ENCODE results near the gene FNDC8.
"Not testable (repeated sequence)": the region's sequence is repeated elsewhere in the genome, so short reads cannot be mapped to it uniquely, and the experiment has no call there.

The FNDC8 gene

GRCh38 chr17:35087731-35088355, 33.6 kb upstream of the FNDC8 start:
- TF ChIP-seq YY1 (IDR thresholded peaks at IDR 0.05; ENCODE audit: insufficient read depth, insufficient read length) (no peak), SUZ12 (IDR thresholded peaks at IDR 0.05; ENCODE audit: extremely low read depth, insufficient read depth, insufficient read length) (no peak), ZNF274 (IDR thresholded peaks at IDR 0.05; ENCODE audit: low read depth, low read length) (no peak)
- H3K9ac ChIP-seq (ENCODE audit: insufficient read length, low read depth), result peak overlapping the region; percentile 83
- DNase-seq (ENCODE audit: low read depth, low spot score), result no peak
- no peaks in the 10 kb centered on the region for H3K9me3 ChIP-seq (ENCODE audit: insufficient read depth, low read length)
- peak overlapping the region; percentile 65 for H3K4me3 ChIP-seq (ENCODE audit: insufficient read length, low read depth)
- H3K4me1 ChIP-seq (ENCODE audit: insufficient read depth, insufficient read length), result peaks cover 3% of the 10 kb centered on the region
- H3K27me3 ChIP-seq (ENCODE audit: insufficient read depth, insufficient read length), result no peaks in the 10 kb centered on the region
- H3K36me3 ChIP-seq (ENCODE audit: insufficient read depth, insufficient read length, low read length), result no peaks in the 10 kb centered on the region

- H3K4me3 ChIP-seq (ENCODE audit: insufficient read length, low read depth), result peak overlapping the region; percentile 65
- H3K27me3 ChIP-seq (ENCODE audit: insufficient read depth, insufficient read length), result no peaks in the 10 kb centered on the region
- no peak for DNase-seq (ENCODE audit: low read depth, low spot score)
- H3K9me3 ChIP-seq (ENCODE audit: insufficient read depth, low read length), result no peaks in the 10 kb centered on the region
- TF ChIP-seq YY1 (IDR thresholded peaks at IDR 0.05; ENCODE audit: insufficient read depth, insufficient read length), result no peak
- TF ChIP-seq SUZ12 (IDR thresholded peaks at IDR 0.05; ENCODE audit: extremely low read depth, insufficient read depth, insufficient read length), result no peak
- TF ChIP-seq ZNF274 (IDR thresholded peaks at IDR 0.05; ENCODE audit: low read depth, low read length), result no peak
- peaks cover 3% of the 10 kb centered on the region for H3K4me1 ChIP-seq (ENCODE audit: insufficient read depth, insufficient read length)
- H3K36me3 ChIP-seq (ENCODE audit: insufficient read depth, insufficient read length, low read length), result no peaks in the 10 kb centered on the region
- peak overlapping the region; percentile 83 for H3K9ac ChIP-seq (ENCODE audit: insufficient read length, low read depth)
Measured at GRCh38 chr17:35088356-35088880, 33.0 kb upstream of the FNDC8 start.

- Histone ChIP-seq H3K9me3 (ENCODE audit: insufficient read depth, low read length) (no peaks in the 10 kb centered on the region), H3K4me1 (ENCODE audit: insufficient read depth, insufficient read length) (peaks cover 3% of the 10 kb centered on the region), H3K4me3 (ENCODE audit: insufficient read length, low read depth) (peak overlapping the region; percentile 65), H3K27me3 (ENCODE audit: insufficient read depth, insufficient read length) (no peaks in the 10 kb centered on the region), H3K36me3 (ENCODE audit: insufficient read depth, insufficient read length, low read length) (no peaks in the 10 kb centered on the region), H3K9ac (ENCODE audit: insufficient read length, low read depth) (peak overlapping the region; percentile 83)
- TF ChIP-seq ZNF274 (IDR thresholded peaks at IDR 0.05; ENCODE audit: low read depth, low read length) (no peak), YY1 (IDR thresholded peaks at IDR 0.05; ENCODE audit: insufficient read depth, insufficient read length) (no peak), SUZ12 (IDR thresholded peaks at IDR 0.05; ENCODE audit: extremely low read depth, insufficient read depth, insufficient read length) (no peak)
- peak; percentile 46 for DNase-seq (ENCODE audit: low read depth, low spot score)
Measured at GRCh38 chr17:35088881-35089585, 32.4 kb upstream of the FNDC8 start.

GRCh38 chr17:35089586-35090296, 31.7 kb upstream of the FNDC8 start:
- no peak for DNase-seq (ENCODE audit: low read depth, low spot score)
- H3K9ac ChIP-seq (ENCODE audit: insufficient read length, low read depth), result peak overlapping the region; percentile 58
- H3K4me3 ChIP-seq (ENCODE audit: insufficient read length, low read depth), result peak overlapping the region; percentile 28
- H3K36me3 ChIP-seq (ENCODE audit: insufficient read depth, insufficient read length, low read length), result no peaks in the 10 kb centered on the region
- TF ChIP-seq SUZ12 (IDR thresholded peaks at IDR 0.05; ENCODE audit: extremely low read depth, insufficient read depth, insufficient read length), result no peak
- no peaks in the 10 kb centered on the region for H3K27me3 ChIP-seq (ENCODE audit: insufficient read depth, insufficient read length)
- H3K9me3 ChIP-seq (ENCODE audit: insufficient read depth, low read length), result no peaks in the 10 kb centered on the region
- H3K4me1 ChIP-seq (ENCODE audit: insufficient read depth, insufficient read length), result peaks cover 3% of the 10 kb centered on the region

- not testable (repeated sequence) for H3K27me3 ChIP-seq (ENCODE audit: insufficient read depth, insufficient read length); H3K4me3 ChIP-seq (ENCODE audit: insufficient read length, low read depth); H3K36me3 ChIP-seq (ENCODE audit: insufficient read depth, insufficient read length, low read length); H3K4me1 ChIP-seq (ENCODE audit: insufficient read depth, insufficient read length); H3K9me3 ChIP-seq (ENCODE audit: insufficient read depth, low read length); H3K9ac ChIP-seq (ENCODE audit: insufficient read length, low read depth); DNase-seq (ENCODE audit: low read depth, low spot score)
Measured at GRCh38 chr17:35090707-35091106, 30.7 kb upstream of the FNDC8 start.

GRCh38 chr17:35094902-35095301, 26.5 kb upstream of the FNDC8 start:
- Histone ChIP-seq H3K9me3 (ENCODE audit: insufficient read depth, low read length) (no peaks in the 10 kb centered on the region), H3K36me3 (ENCODE audit: insufficient read depth, insufficient read length, low read length) (peaks cover 7% of the 10 kb centered on the region), H3K4me1 (ENCODE audit: insufficient read depth, insufficient read length) (no peaks in the 10 kb centered on the region), H3K27me3 (ENCODE audit: insufficient read depth, insufficient read length) (no peaks in the 10 kb centered on the region), H3K4me3 (ENCODE audit: insufficient read length, low read depth) (no peak overlapping the region), H3K9ac (ENCODE audit: insufficient read length, low read depth) (no peak overlapping the region)
- no peak for DNase-seq (ENCODE audit: low read depth, low spot score)
- no peak for TF ChIP-seq ZNF274 (IDR thresholded peaks at IDR 0.05; ENCODE audit: low read depth, low read length)
- no peak for TF ChIP-seq SUZ12 (IDR thresholded peaks at IDR 0.05; ENCODE audit: extremely low read depth, insufficient read depth, insufficient read length)
- no peak for TF ChIP-seq YY1 (IDR thresholded peaks at IDR 0.05; ENCODE audit: insufficient read depth, insufficient read length)

- no peaks in the 10 kb centered on the region for H3K9me3 ChIP-seq (ENCODE audit: insufficient read depth, low read length)
- no peak overlapping the region for H3K4me3 ChIP-seq (ENCODE audit: insufficient read length, low read depth)
- H3K9ac ChIP-seq (ENCODE audit: insufficient read length, low read depth), result no peak overlapping the region
- no peak for TF ChIP-seq SUZ12 (IDR thresholded peaks at IDR 0.05; ENCODE audit: extremely low read depth, insufficient read depth, insufficient read length)
- no peak for TF ChIP-seq ZNF274 (IDR thresholded peaks at IDR 0.05; ENCODE audit: low read depth, low read length)
- TF ChIP-seq YY1 (IDR thresholded peaks at IDR 0.05; ENCODE audit: insufficient read depth, insufficient read length), result no peak
- no peaks in the 10 kb centered on the region for H3K4me1 ChIP-seq (ENCODE audit: insufficient read depth, insufficient read length)
- no peak for DNase-seq (ENCODE audit: low read depth, low spot score)
- H3K36me3 ChIP-seq (ENCODE audit: insufficient read depth, insufficient read length, low read length), result peaks cover 15% of the 10 kb centered on the region
- H3K27me3 ChIP-seq (ENCODE audit: insufficient read depth, insufficient read length), result no peaks in the 10 kb centered on the region
Measured at GRCh38 chr17:35095741-35096140, 25.7 kb upstream of the FNDC8 start.
